Renal pelvis (tissue), 4 donors: ENCODE results near the gene PLD1. TPM values are rescaled to one million over a fixed set of nuclear protein-coding genes. Genes with fewer than 3 reads are reported as not detected.

Source experiments
- DNase-seq: peaks from one replicate; pipeline ENCODE4 v3.0.0-alpha.2; 2013
- polyA plus RNA-seq, 3 donors: library from polyadenylated mRNA; unstranded; fragments of 120-200 nt; gene quantifications; one replicate each; pipeline ENCODE4 v1.2.1, GENCODE V29; 2013; ENCODE audit not compliant: insufficient read length in 3 of 3

The PLD1 gene
- polyA plus RNA-seq, 3 donors, result 10.5 to 15.0 (median 11.0) TPM

DNA sequence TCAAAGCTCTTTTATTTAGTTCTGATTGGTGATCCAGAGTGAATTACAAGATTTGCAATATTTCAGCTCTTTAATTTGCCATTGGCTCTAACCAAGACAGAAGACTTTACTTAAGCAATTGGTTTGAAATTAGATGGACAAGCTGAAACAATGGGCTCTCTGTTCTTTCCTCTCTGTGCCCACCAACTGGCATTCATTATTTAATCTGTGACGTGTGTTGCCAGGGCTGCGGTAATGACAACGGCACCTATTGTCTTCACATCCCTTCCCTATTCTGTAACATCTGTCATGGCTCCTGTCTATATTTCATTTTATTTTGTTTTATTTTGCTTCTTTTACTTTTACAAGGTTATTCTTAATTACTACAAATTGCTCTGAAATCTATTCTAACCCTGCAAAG, 33.9 kb downstream of the PLD1 start:
- DNase-seq, result no peak

DNA sequence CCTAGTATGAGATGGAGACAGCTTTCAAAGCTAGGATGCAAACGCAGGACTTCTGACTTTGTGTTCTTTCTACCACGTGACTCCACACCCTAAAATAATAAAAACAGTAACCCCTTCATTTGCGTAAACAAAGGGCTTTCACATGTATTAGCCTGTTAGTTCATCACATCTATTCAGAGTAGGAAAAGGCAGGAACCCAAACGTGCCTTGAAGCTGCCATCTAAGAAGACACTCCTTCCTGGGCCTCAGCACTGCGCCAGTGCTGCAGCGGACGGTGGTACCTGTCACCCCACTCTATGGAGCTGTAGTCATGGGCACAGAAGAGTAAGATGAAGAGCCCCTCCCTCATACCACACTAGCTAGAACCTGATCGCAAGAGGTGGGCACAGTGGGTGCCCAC, 34.3 kb downstream of the PLD1 start:
- no peak for DNase-seq

DNA sequence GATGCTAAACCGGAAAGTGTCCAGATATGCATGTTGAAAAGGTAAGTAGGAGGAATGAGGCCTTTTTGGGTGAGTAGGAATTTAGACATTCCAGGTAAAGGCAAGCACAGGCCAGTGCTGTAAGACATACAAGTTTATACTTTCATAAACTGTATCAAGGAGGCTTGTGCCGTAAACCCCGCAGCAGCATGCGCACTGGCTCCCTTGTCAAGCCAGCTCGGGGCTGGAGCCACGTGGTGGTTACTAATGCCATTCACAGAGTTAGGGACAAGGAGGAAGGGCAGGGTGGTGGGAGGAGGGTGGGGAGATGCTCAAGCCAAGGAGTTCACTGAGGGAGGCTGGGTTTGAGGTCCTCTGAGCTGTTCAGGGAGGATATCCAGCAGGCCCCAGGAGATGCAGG, 35.8 kb downstream of the PLD1 start:
- DNase-seq, result no peak

DNA sequence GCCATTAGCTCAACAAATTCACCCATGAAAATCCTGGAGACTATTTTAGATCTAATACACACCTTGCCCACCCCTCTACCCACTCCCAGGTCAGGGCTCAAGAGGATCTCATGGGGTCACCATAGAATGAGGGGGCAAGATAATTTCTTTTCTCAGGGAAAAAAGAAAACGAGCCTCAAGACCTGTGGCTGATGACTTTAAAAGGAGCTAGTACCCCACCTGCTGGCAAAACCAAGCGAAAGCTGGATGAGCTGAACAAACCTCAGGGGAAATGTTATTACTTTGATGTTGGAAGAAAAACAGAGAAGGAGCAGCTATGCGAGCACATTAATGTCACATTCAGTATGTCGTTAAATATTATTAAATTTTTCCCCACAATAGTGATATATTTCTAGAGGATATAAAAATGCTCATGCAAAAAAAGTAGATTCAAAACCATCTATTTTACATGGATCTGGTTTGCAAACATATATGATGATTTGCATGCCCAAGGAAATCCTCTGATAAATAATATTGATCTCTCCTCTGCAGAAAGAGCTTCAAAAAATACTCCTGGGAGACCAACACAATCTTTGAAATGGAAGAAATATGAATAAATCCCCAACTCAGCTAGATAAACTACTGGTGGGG, 37.7 kb downstream of the PLD1 start:
- peak; percentile 70 for DNase-seq

DNA sequence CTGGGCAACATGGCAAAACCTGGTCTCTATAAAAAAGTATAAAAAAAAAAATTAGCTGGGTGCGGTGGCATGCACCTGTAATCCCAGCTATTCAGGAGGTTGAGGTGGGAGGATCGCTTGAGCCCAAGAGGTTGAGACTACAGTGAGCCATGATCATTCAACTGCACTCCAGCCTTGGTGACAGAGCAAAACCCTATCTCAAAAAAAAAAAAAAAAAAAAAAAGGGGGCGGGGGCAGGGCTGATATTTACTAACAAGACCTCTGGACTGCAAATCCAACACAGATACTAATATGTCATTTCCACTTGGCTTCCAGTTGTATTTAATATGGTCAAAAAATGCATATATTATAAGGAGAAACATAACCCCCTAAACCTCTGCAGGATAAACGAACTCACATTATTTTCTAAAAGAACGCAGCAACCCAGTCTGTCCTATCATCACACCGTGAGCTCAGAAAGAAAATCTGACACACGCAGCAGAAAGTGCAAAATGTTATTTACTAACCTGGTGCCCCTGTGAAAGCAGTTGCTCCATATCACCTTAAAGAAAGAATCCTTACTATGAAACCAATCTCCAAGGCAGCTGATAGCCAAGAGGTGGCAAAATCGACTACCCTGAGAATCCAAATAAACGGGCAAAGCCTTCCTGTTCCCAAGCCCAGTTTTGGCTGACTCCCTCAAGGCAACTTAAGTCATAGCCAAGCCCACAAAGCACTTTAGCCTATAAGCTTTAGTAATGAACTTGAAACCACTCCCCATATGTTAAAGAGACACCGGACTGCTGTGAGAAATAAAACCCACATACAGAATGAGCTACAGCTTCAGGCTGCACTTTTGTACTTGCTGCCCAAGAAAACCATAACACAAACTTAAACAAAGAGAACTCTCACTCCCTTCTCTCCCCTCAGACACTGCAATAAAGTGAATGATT, 39.3 kb downstream of the PLD1 start:
- DNase-seq, result peak; percentile 80

DNA sequence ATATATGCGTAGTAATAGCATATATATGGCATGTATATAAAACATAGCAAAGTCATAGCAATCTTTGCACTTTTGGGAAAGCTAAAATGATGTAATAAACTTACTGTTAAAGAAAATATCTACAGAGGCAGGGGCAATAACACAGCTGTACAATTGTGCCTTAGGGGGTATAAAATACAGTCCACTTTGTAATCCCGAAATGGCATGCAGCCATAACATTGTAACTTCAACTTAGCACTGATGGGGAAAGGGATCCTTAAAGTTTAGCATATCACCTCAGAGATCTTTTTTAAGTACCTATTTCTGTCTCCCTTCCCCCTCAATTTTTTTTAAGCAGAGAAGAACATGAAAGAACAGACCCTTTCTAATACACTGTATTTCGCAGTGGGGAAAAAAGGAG, 40.8 kb downstream of the PLD1 start:
- DNase-seq, result no peak

DNA sequence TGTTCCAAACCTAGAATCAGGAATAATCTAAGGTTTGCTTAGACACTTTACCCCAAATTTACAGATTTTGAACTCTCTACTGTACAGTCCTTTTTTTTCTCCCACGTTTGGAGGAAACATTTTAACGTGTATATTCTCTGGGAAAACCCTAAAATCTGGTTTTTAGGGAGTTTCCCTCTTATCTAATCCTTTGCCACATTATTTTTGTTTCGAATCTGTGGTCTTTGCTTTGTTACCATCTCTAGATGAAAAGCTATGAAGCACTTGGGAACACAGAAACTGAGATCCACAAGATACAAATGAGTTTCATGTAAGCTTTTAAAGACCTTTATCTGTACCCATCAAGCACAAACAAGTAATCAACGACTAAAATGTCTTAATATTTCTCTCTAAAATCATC, 41.3 kb downstream of the PLD1 start:
- DNase-seq, result no peak

DNA sequence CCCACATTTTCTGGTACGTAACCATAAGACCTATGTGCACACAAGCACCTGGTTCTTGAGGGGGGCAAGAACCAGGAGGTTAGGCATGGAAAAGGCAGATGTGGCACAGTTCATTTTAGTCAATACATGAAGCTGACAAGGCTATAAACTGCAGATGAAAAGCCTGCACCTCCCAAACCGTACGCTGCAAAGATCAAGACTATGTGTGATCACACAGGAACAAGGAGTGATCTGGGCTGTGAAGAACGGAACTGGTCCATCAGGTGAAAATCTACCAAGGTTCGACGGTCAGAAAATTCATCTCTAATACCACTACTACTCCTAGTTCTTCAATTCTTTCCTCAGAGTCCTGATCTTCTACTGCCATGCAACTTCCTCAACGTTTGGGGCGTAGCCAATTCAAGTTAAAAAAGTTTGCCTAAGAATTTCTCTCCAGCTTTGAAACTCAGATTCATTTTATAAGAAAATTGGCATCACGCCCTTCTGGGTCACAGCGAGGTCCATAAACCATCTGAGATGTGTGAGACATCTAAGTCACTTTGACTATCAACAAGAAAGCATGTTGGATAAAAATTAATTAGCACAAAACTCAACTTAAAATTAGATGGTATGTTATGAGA, 41.9 kb downstream of the PLD1 start:
- no peak for DNase-seq

DNA sequence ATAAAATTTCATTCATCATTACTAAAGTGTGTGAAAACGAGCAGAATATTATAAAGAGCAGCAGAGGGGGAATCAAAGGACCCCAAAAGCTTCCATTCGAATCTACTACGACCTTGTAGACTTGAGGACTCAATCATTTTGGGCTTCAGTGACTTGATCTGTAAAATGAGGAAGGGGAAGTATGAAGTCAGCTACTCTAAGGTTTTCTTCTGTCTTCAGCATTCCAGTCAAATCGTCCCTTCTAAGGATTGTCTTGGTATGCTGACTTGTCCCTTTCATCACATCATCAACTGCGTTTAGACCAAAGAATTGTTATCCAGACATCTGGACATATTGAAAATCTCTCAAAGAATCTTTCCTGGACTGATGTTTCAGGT, 44.8 kb downstream of the PLD1 start:
- DNase-seq, result no peak

DNA sequence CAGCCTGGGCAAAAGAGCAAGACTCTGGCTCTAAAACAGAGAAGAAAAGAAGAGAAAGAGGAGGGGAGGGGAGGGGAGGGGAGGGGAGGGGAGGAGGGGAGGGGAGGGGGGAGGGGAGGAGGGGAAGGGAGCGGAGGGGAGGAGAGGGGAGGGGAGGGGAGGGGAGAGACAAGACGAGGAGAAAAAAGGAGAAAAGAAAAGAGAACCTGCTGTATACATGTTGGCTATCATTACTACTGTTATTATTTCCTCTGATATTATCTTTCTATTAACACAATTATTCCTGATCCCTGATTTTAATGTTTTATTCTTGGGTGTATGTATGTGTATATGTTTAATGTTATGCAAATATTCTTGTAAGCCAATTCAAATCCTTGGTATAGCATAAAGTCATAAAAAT, 46.9 kb downstream of the PLD1 start:
- no peak for DNase-seq

DNA sequence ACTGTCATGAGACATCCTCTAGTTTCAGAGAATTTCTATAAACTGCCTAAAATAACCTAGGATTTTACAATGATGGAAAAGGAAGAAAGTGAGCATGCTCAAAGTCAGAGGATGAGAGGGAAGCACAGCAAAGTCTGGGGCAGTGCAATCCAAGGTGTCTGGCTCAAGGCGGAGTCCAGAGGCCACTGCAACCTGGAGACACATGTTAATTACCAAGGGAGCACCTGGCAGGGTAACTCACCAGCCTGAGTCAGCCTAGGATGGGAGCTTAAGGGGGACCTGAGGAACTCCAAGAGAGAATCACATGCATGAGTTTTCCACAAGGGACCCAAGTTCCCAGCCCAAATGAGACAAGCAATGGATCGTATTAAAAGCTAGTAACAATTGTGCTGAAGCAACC, 49.8 kb downstream of the PLD1 start:
- DNase-seq, result no peak

DNA sequence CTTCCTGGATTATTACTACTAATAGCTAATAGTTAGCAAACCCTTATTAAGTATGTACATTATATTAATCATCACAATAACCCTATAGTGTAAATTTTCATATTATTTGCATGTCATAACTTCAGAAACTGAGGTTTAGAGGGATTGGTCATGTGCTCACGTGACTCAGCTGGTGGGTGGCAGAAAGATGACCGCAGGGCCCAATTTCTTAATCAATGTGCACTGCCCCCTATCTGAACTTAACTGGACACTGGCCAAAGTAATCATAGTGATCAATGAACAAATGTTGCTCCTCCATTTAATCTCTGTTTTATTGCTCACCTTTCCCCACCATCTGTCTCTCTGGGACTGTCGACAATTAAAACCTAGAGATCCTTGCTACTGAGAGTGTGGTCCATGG, 52.2 kb downstream of the PLD1 start:
- no peak for DNase-seq

DNA sequence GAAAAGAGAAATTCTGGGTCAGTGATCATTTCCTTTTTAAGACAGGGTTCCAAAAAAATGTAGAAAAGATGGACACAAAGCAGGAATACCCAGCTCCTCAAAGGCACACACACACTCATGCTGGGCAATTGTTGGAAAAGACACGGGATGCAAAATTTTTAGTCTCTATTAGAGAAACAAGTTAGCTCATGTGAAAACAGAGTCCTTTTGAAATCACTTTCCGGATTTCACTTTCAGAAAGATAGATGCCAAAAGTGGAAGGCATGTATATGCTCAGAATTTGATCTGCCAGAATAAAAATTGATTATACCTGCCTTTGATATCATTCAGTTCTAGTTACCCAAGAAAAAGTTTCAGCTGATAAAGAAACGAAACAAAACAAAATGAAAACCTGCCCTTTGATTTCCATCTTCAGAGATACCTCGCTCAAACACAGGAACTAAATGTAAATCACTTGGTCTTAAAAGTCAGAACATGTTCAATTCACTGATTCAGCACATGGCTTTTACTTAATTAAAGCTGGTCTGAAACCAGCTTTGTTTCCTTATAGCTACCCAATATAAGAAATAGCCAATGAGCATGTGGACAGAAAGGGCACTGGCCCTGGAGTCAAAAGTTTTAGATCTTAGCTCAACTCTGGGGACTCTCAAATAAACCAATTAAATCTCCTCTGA, 52.8 kb downstream of the PLD1 start:
- DNase-seq, result no peak

DNA sequence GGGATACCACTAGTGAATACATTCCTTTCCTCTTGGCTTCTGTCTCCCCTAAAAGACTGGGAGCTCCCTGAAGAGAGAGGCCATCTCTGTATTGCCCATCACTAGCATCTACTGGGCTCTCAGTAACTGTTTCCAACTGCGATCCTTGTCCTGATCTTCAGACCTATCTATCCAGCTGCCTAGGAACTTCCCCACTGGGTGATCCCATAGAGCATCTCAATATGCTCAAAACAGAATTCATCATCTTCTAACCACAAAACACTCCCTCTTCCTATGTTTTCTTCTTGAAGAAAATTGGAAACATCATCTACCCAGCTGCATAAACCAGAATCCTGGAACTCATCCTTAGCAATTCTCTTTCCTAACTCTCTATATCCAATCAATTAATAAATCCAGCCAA, 54.6 kb downstream of the PLD1 start:
- DNase-seq, result no peak

DNA sequence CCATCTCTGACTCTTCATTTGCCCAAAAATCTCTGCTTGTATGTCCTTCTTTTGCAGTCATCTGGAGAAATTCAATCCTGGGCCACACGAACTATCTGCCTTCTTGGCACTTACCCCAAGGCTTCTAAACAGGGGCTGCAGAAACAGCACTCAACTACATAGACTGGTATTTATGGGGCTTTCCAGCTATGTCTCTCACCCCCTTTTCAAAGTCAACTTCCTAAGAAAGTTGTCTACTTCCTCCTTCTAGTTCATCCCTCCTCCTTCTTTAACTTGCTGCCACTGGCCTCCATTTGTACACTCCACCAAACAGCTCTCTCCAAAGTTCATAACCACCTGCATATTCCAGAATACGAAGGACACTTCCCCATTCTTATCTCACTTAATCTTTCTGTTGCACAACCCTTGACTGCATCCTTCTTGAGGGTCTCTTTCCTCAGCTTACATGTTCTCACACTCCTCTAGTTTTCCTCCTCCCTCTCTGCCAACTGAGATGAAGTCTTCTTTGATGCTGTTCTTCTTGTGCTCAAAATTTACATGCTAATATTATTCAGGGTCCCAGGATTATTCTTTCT, 55.2 kb downstream of the PLD1 start:
- DNase-seq, result no peak

DNA sequence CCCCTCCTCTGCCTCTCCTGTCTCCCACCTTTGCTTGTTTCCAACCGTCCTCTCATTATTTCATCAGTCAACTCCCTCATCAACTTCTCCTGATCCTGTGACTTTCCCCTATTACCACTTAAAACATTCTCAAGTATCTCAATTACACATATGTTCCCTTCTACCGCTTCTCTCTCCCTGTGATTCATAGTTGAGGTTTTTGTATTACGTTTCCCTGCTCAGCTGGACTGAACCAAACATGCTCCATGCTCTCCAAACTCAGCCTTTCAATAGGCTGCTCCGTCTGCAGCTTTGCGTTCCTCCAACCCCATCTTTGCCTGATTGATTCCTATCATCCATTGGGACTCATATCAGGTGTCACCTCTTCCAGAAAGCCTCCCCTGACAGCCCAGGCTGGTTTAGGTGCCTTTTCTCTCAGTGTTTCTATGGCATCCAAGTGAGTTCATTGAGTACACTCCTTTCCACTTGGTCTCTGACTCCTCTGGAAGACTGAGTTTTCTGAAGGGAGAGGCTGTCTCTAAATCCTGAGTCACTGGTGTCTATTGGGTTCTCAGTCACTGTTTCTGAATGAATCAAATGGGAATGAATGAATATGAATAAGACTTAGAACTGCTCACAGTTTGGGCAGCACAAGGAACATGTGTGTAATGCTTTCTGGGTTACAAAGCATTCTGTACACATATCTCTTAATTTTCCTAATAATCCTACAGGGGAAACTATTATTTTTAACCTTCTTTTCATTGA, 56.4 kb downstream of the PLD1 start:
- no peak for DNase-seq

DNA sequence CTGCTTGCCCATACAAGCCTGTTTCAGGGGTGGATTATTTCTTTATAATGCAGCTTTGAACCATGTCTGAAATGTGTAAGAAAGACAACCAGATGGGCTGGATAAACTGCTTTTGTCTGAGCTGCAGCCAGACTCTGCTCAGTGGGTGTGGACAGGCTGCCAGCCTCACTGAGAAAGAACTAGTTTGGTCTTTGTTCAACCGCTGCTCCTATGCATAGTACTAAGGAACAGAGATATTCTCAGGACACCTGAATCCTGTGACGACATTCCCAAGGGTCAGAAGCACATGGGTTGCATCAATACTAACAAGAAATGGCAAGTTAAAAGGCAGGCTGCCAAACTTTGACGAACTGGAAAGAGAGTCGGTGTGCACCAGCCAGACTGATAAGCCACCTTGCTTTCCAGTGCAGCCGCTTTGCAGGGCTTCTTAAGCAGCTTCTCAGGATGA, 57.2 kb downstream of the PLD1 start:
- no peak for DNase-seq

DNA sequence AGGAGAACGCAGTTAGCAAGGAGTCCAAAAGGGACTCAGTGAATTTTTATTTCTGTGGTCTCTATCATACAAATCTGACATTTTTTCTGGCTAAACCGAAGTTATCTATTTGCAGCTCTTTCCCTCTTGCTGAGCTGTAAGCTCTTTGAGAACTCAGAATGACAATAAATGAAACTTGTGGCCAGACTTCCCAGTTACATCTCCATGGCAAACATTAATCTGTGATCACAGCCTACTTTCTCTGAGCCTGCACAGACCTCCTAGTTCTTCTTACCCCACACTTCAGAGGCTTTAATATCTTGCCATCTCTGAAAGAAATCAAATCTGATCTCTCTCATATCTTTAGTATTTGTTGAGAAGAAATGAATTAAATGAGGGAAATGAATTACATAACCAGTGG, 58.0 kb downstream of the PLD1 start:
- no peak for DNase-seq

DNA sequence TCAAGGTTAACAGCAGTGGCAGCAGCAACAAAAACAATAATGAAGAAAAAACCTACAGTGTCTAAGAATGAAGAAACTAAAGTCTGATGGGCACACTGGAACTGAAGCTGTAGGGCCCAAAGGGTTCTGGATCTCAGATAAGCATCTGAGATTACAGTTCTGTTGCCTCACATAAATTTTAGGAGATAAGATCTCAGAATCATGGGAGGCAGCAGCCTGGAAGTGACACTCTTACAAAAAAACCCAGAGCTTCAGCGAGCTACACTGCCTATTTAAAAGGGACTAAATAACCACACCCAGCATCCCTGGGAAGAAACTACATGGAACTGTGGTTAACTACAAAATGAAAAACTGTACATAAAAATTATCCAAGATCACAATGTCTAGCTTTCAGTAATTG, 61.2 kb downstream of the PLD1 start:
- no peak for DNase-seq

DNA sequence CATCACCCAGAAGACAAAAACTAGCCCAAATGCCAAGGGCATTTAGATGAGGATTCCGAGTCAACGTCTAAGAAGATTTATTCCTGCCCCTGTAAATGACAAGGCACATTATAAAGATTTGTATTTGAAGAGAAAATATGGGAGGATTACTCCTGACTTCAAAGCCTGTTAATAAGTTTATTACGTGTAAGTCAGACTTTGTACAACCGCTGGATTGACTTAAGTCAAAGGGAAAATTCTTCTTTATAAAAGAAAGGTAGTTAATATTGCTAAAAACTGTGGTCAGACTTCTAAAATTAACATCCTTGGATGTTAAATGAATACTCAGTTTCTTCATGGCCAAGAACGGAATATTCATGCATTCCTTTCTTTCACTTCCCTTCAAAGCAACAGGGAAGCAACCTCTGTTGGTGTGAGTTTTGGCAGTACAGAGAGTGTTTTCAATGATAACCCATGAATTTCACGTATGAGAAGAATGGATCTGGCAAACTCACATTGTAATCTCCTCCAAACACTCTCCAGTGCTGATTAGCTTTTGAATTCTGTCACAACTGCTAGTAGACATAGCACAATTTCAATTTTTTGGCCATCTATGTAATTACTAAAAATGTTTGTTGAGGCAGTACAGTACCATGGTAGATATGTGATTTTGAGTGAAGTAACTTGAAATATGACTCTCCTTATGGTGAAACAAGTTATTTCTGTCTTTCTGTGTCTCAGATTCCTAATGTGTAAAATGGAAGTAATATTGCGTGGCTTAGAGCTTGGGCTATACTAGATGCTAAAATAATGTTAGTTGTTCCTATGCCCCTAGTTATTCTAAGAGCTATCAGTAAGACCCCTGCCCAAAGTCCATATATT, 62.0 kb downstream of the PLD1 start:
- no peak for DNase-seq
